Uterus (tissue), 4 donors: ENCODE data around the gene IGFN1. TPM values are rescaled to one million over a fixed set of nuclear protein-coding genes. Genes with fewer than 3 reads are reported as not detected.

Experiments used
- DNase-seq, 2 donors: peaks; one replicate each; pipeline ENCODE4 v3.0.0-alpha.2; 2019 to 2020
- H3K27ac ChIP-seq, 2 donors: fragments of 200-600 bp; sonication (generic); 1 replicate in 1 of 2; 2 replicates in 1 of 2; pipeline ENCODE4 v1.5.1; 2016 to 2018
- H3K27me3 ChIP-seq, 2 donors: fragments of 200-600 bp; sonication (generic); one replicate each; pipeline ENCODE4 v1.5.1; 2018 to 2019; ENCODE audit warnings: control low read depth in 1 of 2
- H3K36me3 ChIP-seq, 2 donors: fragments of 200-600 bp; sonication (generic); one replicate each; pipeline ENCODE4 v1.5.1; 2019; ENCODE audit warnings: control low read depth in 1 of 2
- H3K4me1 ChIP-seq, 2 donors: fragments of 200-600 bp; sonication (generic); one replicate each; pipeline ENCODE4 v1.5.1; 2018 to 2019; ENCODE audit warnings: control low read depth in 1 of 2
- H3K4me3 ChIP-seq, 2 donors: fragments of 200-600 bp; sonication (generic); 1 replicate in 1 of 2; 2 replicates in 1 of 2; pipeline ENCODE4 v1.5.1; 2018 to 2019; ENCODE audit warnings: mild to moderate bottlenecking in 1 of 2
- H3K9me3 ChIP-seq, 2 donors: fragments of 200-600 bp; sonication (generic); one replicate each; pipeline ENCODE4 v1.5.1; 2019; ENCODE audit warnings: control low read depth in 1 of 2
- POLR2A ChIP-seq, 2 donors: fragments of 450-650 bp; IDR thresholded peaks; one replicate each; pipeline ENCODE4 v1.6.1; 2016; ENCODE audit warnings: antibody characterized with exemption in 2 of 2, mild to moderate bottlenecking in 1 of 2, moderate library complexity in 1 of 2
- intact Hi-C: fragments of 100-400 bp; cut with DNase I; formaldehyde crosslinking; loops from one replicate; pipeline ENCODE4 v1.15.1; 2023; ENCODE audit warnings: low total_unique reads
- total RNA-seq, 4 donors: library from RNA; depleted of rRNA in 3 of 4; stranded (reverse); fragments of >200 nt in 3 of 4; gene quantifications; one replicate each; pipeline versions ENCODE4 v1.1.0 to v1.2.4, GENCODE V29; 2014 to 2023
- TF ChIP-seq, protein P1 (sequence below), 4 experiments: fragments of 200-600 bp in 2 of 4; fragments of 450-650 bp in 2 of 4; sonication (generic) in 2 of 4; IDR thresholded peaks; one replicate each; pipeline ENCODE4 v1.5.1; 2016 to 2019; ENCODE audit warnings: antibody characterized with exemption in 4 of 4, mild to moderate bottlenecking in 2 of 4, moderate library complexity in 1 of 4
- donor health status: DM: yes; HTN: yes; CAD: no.

IGFN1 gene
- total RNA-seq, 4 donors from 2014 or later, result 0.51 to 5.4 (median 2.1) TPM; not detected in 1

DNA sequence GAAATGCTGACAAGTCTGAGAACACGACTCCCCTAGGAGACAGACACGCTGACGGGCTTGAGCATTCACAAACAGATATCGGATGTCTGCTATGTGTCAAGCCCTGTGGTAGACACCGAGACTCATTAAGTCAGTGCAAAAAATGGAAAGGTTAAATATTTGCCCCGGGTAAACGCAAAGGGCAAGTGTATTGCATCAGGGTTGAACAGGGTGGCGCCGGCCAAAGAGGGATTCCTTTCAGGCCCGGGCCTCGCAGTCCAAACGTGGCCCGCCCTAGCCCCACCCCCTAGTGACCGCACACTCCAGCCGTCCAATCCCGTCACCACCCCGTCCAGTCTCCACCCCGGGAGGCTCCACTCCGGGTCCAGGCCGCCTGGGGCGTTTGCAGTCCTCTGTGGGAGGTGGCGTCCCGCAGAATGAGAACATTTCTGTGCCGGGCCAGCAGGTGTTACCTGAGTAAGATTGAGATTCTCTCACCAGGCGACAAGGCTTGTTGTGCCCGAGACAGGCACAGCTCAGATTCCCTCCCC, 20.0 kb upstream of the IGFN1 start:
- intact Hi-C loops, result no loop called here
- Histone ChIP-seq H3K27ac (peak overlapping the region; percentile 75 to 92), H3K4me3 (peak overlapping the region; percentile 57 to 59), H3K9me3 (no peaks in the 10 kb centered on the region), H3K36me3 (no peaks in the 10 kb centered on the region), H3K4me1 (no peaks in the 10 kb centered on the region), H3K27me3 (no peaks in the 10 kb centered on the region)
- peak; percentile 94 to 96 for DNase-seq
- TF ChIP-seq POLR2A (IDR thresholded peaks at IDR 0.05), result peak; percentile 84 to 85
- TF ChIP-seq, protein P1, sequence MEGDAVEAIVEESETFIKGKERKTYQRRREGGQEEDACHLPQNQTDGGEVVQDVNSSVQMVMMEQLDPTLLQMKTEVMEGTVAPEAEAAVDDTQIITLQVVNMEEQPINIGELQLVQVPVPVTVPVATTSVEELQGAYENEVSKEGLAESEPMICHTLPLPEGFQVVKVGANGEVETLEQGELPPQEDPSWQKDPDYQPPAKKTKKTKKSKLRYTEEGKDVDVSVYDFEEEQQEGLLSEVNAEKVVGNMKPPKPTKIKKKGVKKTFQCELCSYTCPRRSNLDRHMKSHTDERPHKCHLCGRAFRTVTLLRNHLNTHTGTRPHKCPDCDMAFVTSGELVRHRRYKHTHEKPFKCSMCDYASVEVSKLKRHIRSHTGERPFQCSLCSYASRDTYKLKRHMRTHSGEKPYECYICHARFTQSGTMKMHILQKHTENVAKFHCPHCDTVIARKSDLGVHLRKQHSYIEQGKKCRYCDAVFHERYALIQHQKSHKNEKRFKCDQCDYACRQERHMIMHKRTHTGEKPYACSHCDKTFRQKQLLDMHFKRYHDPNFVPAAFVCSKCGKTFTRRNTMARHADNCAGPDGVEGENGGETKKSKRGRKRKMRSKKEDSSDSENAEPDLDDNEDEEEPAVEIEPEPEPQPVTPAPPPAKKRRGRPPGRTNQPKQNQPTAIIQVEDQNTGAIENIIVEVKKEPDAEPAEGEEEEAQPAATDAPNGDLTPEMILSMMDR (IDR thresholded peaks at IDR 0.05), result no peak

DNA sequence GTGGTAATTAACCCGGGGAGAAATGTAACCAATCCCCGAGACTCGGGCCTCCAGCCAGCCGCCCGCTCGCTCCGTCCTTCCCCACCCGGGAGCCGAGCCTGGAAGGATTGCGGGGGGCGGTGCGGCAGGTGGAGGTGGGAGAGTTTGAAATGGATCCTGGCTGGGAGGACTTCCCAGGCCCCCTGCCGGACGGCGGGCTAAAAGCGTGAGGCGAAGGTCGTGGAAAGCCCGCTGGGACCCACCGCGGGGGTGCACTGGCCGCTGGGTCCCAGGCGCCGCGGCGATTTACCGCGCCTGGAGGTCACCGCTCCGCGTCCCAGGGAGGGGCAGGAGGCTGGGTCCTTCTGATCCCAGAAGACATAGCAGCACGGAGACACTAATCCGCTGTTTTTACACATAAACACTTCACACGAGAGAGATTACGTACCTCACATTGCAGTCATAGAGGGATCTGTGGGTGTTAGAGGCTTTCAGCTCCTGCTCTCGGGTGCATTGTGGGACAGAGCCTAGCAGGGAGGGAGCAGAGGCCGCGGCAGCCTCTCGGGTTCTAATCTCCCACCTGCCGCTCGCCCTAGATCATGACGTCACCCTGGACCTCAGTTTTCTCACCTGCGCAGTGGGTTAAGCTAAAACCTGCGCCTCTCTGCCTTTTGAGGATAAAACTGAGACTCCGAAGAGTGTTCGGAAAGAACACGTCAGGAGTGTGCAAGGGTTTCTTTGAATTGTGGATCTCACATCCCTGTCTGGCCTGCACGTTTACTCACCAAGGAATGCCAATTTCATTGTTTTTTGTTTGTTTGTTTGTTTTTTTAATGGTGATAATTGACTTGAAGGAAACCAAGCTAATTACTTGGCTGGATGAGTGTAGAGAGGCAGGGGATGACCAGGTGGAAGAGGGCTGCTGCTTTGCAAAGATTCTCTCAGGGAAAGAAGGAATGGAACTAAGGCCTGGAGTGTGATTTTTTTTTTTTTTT, 19.3 kb upstream of the IGFN1 start:
- peak; percentile 31 to 34 for DNase-seq
- Histone ChIP-seq H3K27me3 (no peaks in the 10 kb centered on the region), H3K4me3 (peak overlapping the region; percentile 57 to 59), H3K9me3 (no peaks in the 10 kb centered on the region), H3K36me3 (no peaks in the 10 kb centered on the region), H3K27ac (peak overlapping the region; percentile 75 to 92), H3K4me1 (no peaks in the 10 kb centered on the region)
- intact Hi-C loops, result no loop called here
- TF ChIP-seq, protein P1 (IDR thresholded peaks at IDR 0.05), result peak in 3 of 4 experiments; percentile 15 to 43 (median 32)
- no peak for TF ChIP-seq POLR2A (IDR thresholded peaks at IDR 0.05)

DNA sequence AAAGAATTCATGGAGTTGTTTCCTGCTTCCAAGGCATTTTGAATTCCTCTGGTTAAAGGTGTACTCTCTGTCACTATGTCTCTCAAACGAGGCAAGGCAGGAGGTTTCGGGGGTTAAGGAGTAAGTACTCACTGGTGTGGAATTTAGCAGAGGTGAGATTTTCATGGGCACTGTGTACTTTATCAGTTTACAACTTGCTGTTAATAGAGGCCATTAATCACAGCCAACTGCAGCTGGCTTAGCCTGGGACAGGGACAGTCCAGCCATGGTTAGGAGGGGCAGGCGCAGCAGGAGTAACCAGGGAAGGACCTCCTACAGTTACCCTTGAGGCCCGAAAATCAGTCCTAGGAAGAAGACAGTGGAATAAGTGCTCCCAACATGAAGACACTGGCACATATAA, 18.3 kb upstream of the IGFN1 start:
- Histone ChIP-seq H3K9me3 (no peaks in the 10 kb centered on the region), H3K27ac (no peak overlapping the region), H3K4me3 (no peak overlapping the region), H3K36me3 (no peaks in the 10 kb centered on the region), H3K27me3 (no peaks in the 10 kb centered on the region), H3K4me1 (no peaks in the 10 kb centered on the region)
- TF ChIP-seq POLR2A (IDR thresholded peaks at IDR 0.05), result no peak
- TF ChIP-seq, protein P1 (IDR thresholded peaks at IDR 0.05), result no peak
- no peak for DNase-seq
- intact Hi-C loops, result no loop called here

DNA sequence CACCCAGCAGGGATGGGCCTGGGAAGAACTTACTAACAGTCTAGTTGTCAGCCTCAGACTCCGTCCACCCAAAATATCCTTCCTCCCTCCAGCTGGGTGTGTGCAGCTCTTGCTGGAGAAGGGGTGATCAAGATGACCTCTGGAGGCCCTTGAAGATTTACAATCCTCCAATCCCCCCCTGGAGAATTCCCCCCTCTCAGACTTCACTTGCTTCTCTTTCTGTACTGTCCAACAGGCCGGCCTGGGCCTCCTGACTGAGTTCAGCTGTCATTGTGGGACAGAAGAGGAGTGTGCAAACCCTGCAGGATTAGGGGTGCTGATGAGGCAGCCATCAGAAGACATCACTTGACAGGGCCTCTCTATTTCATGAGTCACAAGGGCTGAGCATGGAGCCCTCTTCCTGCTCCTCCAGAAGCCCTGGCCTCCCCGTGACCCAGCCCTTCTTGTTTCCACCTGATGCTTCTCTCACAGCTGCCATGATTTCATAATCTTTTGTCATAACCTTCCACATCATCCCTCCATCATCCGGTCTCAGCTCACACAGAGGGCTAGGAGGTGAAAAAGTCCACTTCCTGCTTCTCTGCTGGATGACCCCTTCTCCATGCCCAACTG, 17.5 kb upstream of the IGFN1 start:
- intact Hi-C loops, result no loop called here
- Histone ChIP-seq H3K4me1 (no peaks in the 10 kb centered on the region), H3K27me3 (no peaks in the 10 kb centered on the region), H3K36me3 (no peaks in the 10 kb centered on the region), H3K27ac (no peak overlapping the region), H3K9me3 (no peaks in the 10 kb centered on the region), H3K4me3 (no peak overlapping the region)
- TF ChIP-seq, protein P1 (IDR thresholded peaks at IDR 0.05), result no peak
- TF ChIP-seq POLR2A (IDR thresholded peaks at IDR 0.05), result no peak
- DNase-seq, result no peak

DNA sequence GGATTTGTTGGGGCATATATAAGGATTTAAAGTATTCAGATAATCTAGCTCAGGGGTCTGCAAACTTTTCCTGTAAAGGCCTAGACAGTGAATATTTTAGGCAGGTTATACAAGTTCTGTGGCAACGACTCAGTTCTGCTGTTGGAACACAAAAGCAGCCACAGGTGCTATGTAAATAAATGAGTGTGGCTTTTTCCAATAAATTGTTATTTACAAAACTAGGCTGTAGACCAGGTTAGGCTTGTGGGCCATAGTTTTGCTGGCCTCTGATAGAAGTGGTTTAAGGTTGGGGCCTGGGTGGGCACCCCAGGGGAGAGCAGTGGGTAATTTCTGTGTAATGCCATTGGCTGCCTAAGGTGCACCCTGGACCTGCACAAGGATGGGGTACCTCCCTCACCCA, 16.9 kb upstream of the IGFN1 start:
- Histone ChIP-seq H3K27ac (no peak overlapping the region), H3K4me3 (no peak overlapping the region), H3K36me3 (no peaks in the 10 kb centered on the region), H3K27me3 (no peaks in the 10 kb centered on the region), H3K9me3 (no peaks in the 10 kb centered on the region), H3K4me1 (no peaks in the 10 kb centered on the region)
- intact Hi-C loops, result no loop called here
- no peak for DNase-seq
- TF ChIP-seq, protein P1 (IDR thresholded peaks at IDR 0.05), result no peak
- TF ChIP-seq POLR2A (IDR thresholded peaks at IDR 0.05), result no peak
